Pancreas (tissue), 10 donors: ENCODE results near the gene C1QTNF12. TPM values are rescaled to one million over a fixed set of nuclear protein-coding genes. Genes with fewer than 3 reads are reported as not detected.

ENCODE experiments used
- ATAC-seq, 4 donors: fragments of 200-7000 bp; cut with Tn5 transposase; one replicate each; pipeline versions ENCODE4 v1.8.0 to v1.9.1; 2020; ENCODE audit warnings: mild to moderate bottlenecking in 4 of 4, moderate library complexity in 4 of 4
- DNase-seq, 6 donors: peaks; one replicate each; pipeline ENCODE4 v3.0.0-alpha.2; 2020
- FAIRE-seq: peaks from 2 replicates; lab custom pipeline; 2012; peaks lifted over from hg19 to GRCh38; lab: Jason Lieb, UNC
- H3K27ac ChIP-seq, 4 donors: fragments of 200-600 bp; sonication (generic); 1 replicate in 3 of 4; 2 replicates in 1 of 4; pipeline versions ENCODE4 v1.5.0 to v1.8.0; 2020
- H3K27me3 ChIP-seq, 4 donors: fragments of 200-600 bp; one replicate each; pipeline ENCODE4 v1.8.0; 2021
- H3K36me3 ChIP-seq, 3 donors: fragments of 200-600 bp; sonication (generic) in 1 of 3; one replicate each; pipeline versions ENCODE4 v1.5.0 to v1.8.0; 2020 to 2021
- H3K4me1 ChIP-seq, 3 donors: fragments of 200-600 bp; one replicate each; pipeline ENCODE4 v1.8.0; 2021
- H3K4me3 ChIP-seq, 4 donors: fragments of 200-600 bp; sonication (generic) in 2 of 4; one replicate each; pipeline versions ENCODE4 v1.5.0 to v1.8.0; 2020 to 2021
- H3K9me3 ChIP-seq, 4 donors: fragments of 200-600 bp; one replicate each; pipeline ENCODE4 v1.8.0; 2021
- CTCF ChIP-seq, 4 donors: fragments of 200-600 bp; sonication (generic) in 3 of 4; IDR thresholded peaks; one replicate each; pipeline versions ENCODE4 v1.5.0 to v1.8.0; 2021; ENCODE audit warnings: antibody characterized with exemption in 4 of 4
- WGBS, 2 donors: extraction: QIAGEN DNeasy Blood & Tissue Kit; methylation state at CpG; one replicate each; pipeline ENCODE4 v1.1.7; 2013; 5-methylcytosine and 5-hydroxymethylcytosine counted together
- intact Hi-C, 3 donors: fragments of 100-400 bp; cut with DNase I; formaldehyde crosslinking; loops; one replicate each; pipeline versions ENCODE4 v1.11.1 to v1.14.2; 2022
- polyA plus RNA-seq, 2 donors: library from polyadenylated mRNA; stranded (reverse); fragments of 200-250 nt; gene quantifications; one replicate each; pipeline ENCODE4 v1.2.3, GENCODE V29; 2013
- total RNA-seq, 6 donors: library from RNA; stranded (reverse); fragmentation: NEBNext Ultra II Directional in 4 of 6; extraction: Animal tissue kit (Norgen Biotek cat#: 25700) in 4 of 6; gene quantifications; one replicate each; pipeline versions ENCODE4 v1.2.1 to v1.2.4, GENCODE V29; 2021 to 2023
- donor health status: healthy with polysubstance abuse.
- donor health status: DM: no; HTN: no; CAD: no; lungs with moderate emphysema.
- donor health status: DM: no; HTN: no; CAD: no.
- donor health status: control.
- donor health status: control.
- donor health status: Bipolar disorder and iron deficiency.
- donor health status: DM: yes; HTN: yes; CAD: no.
- donor health status: DM: no; HTN: no; CAD: no.
- donor health status: DM: no; HTN: no; CAD: no.
- donor health status: DM: yes; HTN: yes; CAD: no.

Gene C1QTNF12
- total and polyA plus RNA-seq, 8 donors = 0.43 to 4.8 (median 1.0) TPM

- Histone ChIP-seq H3K4me3 (no peak overlapping the region), H3K9me3 (no peaks in the 10 kb centered on the region), H3K36me3 (no peaks in the 10 kb centered on the region), H3K4me1 (peaks cover 0 to 4% (median 2%) of the 10 kb centered on the region in 3 donors), H3K27me3 (no peaks in the 10 kb centered on the region), H3K27ac (no peak overlapping the region)
- WGBS, 2 donors = 31 to 47% methylated on average over 48 of the region's 48 CpGs
- ATAC-seq (peak in 3 of 4 donors; percentile 3 to 75 (median 43)), FAIRE-seq (no peak), DNase-seq (peak in 1 of 6 donors; percentile 80)
- intact Hi-C loops = no loop called here
- no peak for TF ChIP-seq CTCF (IDR thresholded peaks at IDR 0.05)
Measured at GRCh38 chr1:1237874-1238701, 8.4 kb downstream of the C1QTNF12 start.

GRCh38 chr1:1236945-1237873 is 9.3 kb downstream of the C1QTNF12 start:
- DNase-seq = peak in 1 of 6 donors; percentile 72
- ATAC-seq = peak in 3 of 4 donors; percentile 6 to 55 (median 14)
- no peak for FAIRE-seq

GRCh38 chr1:1236176-1236763 is 10.3 kb downstream of the C1QTNF12 start:
- Histone ChIP-seq H3K4me1 (peaks cover 0 to 9% (median 9%) of the 10 kb centered on the region in 3 donors), H3K27ac (no peak overlapping the region), H3K27me3 (no peaks in the 10 kb centered on the region), H3K36me3 (no peaks in the 10 kb centered on the region), H3K9me3 (no peaks in the 10 kb centered on the region), H3K4me3 (no peak overlapping the region)
- DNase-seq (peak in 1 of 6 donors; percentile 67), ATAC-seq (no peak), FAIRE-seq (no peak)
- no peak for TF ChIP-seq CTCF (IDR thresholded peaks at IDR 0.05)
- intact Hi-C loops = no loop called here
- 71 to 74% methylated on average over 19 to 22 of the region's 22 CpGs for WGBS, 2 donors

More at GRCh38 chr1:1236945-1237873, 9.3 kb downstream of the C1QTNF12 start:
- Histone ChIP-seq H3K27me3 (no peaks in the 10 kb centered on the region), H3K36me3 (no peaks in the 10 kb centered on the region), H3K27ac (no peak overlapping the region), H3K9me3 (no peaks in the 10 kb centered on the region), H3K4me1 (peaks cover 0 to 9% (median 9%) of the 10 kb centered on the region in 3 donors), H3K4me3 (no peak overlapping the region)
- no peak for TF ChIP-seq CTCF (IDR thresholded peaks at IDR 0.05)
- intact Hi-C loops = no loop called here
- WGBS, 2 donors = 26 to 27% methylated on average over 29 to 34 of the region's 34 CpGs

GRCh38 chr1:1235016-1235744 is 11.3 kb downstream of the C1QTNF12 start:
- Histone ChIP-seq H3K36me3 (no peaks in the 10 kb centered on the region), H3K4me1 (peaks cover 0 to 15% (median 9%) of the 10 kb centered on the region in 3 donors), H3K4me3 (no peak overlapping the region), H3K27ac (no peak overlapping the region), H3K9me3 (no peaks in the 10 kb centered on the region), H3K27me3 (no peaks in the 10 kb centered on the region)
- FAIRE-seq (no peak), ATAC-seq (no peak), DNase-seq (no peak)
- no peak for TF ChIP-seq CTCF (IDR thresholded peaks at IDR 0.05)
- 88 to 93% methylated on average over 27 of the region's 27 CpGs for WGBS, 2 donors
- intact Hi-C loops = no loop called here
